Measurements from ENCODE around the gene SDR42E2.
"Not testable (repeated sequence)": the region's sequence is repeated elsewhere in the genome, so short reads cannot be mapped to it uniquely, and the experiment has no call there.

SDR42E2 gene

DNA sequence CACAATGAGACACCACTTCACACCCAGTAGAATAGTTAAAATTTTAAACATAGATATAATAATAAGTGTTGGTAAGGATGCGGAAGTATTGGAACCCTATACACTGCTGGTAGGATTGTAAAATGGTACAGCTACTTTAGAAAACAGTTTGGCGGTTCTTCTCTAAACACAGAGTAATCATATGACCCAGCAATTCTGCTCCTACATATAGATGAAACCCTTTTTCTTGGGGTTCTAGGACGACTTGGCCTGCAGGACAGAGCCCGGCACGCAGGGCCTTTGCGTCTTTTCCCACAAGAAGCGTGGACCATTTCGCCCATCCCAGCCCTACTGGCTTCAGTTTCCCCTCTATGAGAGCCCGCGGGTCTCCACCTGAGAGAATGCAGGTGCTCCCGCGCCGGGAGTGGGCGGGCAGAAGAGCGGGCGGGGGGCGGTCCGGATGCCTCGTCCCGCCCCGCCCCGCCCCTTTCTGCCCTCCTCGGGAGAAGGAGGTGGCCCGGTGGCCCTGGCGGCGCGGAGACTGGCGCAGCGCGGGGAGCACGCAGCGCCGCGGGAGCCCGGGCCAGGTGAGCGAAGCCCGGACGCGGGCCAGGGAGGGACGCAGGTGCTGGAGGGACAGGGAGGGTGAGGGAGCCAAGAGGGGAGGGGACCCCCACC lies at the start of gene SDR42E2:
TSS of gene SDR42E2 (plus strand) at position 508 of the 657 bp plus-strand sequence. CDS start 3,077 bp downstream, outside the sequence.
- peak in 2 of 3 experiments; percentile 2 to 35 for DNase-seq (ENCODE audit: low read depth in 3 of 3)

DNA sequence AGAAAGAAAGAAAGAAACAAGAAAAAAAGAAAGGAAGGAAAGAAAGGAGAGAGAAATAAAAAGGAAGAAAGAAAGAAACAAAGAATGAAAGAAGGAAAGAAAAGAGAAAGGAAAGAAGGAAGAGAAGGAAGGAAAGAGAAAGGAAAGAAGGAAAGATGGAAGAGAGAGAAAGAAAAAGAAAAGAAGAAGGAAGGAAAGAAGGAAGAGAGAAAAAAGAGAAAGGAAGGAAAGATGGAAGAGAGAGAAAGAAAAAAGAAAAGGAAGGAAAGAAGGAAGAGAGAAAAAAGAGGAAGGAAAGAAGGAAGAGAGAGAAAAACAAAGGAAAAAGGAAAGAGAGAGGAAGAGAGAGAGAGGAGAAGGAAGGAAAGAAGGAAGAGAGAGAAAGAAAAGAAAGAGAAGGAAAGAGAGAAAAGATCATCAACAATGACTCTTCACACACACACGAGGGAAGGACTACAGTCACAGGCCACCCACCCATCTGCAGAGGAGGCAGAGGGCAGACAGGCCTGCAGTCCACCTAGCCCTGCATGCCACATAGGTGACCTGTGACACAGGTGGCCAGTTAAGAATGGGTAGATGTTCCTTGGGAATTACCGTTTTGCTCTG lies 46.1 kb upstream of the SDR42E2 start:
- DNase-seq (ENCODE audit: low read depth in 3 of 3) = no peak

DNA sequence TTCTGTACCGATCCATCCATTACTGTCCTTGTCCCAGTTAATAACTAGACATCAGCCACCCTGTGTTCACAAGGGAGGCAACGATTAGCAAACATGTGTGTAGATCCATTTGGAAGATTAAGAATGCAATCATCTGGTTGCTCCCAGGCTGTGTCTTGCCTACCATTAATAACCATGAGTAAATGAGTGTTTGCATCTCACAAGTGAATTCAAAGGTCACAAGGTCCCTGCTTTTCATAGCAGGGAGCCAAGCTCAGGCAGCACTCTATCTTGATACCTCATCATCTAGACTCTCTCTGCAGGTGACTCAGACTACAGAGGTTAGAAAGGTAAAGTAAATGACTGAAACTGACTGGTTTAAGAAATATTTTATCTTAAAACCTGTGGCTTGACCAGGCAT lies 44.7 kb upstream of the SDR42E2 start:
- DNase-seq (ENCODE audit: low read depth in 3 of 3) = no peak

DNA sequence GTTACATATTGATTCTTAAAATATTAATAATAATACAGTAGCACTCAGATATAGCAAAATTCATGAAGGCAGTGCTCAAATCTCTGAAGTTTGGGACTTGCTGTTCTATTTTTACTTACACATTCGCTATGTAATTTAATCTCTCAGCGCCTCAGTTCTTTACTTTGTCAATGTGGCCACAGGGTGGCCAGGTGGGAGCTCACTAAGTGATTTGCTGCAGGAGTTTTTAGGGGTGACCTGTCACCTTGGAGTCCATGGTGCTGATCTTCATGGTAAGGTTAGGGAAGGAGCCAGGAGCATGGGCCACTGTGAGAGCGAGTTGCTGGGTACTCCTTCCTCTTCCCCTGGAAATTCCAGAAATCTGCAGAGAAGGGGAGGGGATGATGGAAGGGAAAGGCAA lies 41.9 kb upstream of the SDR42E2 start:
- DNase-seq (ENCODE audit: low read depth in 3 of 3) = no peak

DNA sequence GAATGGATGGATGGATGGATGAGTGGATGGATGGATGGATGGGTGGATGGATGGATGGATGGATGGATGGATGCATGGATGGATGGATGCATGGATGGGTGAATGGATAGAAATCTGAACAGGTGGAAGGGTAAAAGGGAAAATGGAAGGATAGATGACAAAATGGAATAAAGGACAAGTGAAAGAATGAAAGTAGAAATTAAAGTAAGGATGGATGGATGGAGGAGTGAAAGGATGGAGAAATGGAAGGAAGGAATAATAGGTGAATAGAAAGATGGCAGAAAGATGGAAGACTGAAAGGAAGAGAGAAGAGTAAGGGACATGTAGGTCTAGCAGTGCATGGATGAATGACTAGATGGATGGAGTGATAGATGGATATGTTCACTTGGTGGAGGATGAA lies 40.1 kb upstream of the SDR42E2 start:
- no peak for DNase-seq (ENCODE audit: low read depth in 3 of 3)

DNA sequence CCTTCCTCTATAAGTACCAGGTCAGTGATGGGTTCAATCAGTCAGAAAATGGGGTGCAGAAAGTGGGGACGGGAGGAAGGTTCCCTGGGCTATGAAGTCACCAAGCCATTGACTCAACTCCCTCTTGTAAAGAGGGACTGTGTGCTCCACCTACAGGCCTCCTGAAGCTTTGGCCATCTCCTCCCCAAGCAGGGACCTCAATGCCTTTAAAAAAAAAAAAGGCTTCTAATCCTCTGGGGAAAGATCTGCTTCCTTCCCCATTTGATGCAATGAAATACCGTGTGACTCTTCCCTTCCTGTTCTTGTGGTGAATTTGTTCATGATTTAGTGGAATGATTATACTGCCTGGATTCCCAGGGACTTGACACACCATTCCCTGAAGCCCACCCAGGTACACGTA lies 39.2 kb upstream of the SDR42E2 start:
- DNase-seq (ENCODE audit: low read depth in 3 of 3) = no peak

DNA sequence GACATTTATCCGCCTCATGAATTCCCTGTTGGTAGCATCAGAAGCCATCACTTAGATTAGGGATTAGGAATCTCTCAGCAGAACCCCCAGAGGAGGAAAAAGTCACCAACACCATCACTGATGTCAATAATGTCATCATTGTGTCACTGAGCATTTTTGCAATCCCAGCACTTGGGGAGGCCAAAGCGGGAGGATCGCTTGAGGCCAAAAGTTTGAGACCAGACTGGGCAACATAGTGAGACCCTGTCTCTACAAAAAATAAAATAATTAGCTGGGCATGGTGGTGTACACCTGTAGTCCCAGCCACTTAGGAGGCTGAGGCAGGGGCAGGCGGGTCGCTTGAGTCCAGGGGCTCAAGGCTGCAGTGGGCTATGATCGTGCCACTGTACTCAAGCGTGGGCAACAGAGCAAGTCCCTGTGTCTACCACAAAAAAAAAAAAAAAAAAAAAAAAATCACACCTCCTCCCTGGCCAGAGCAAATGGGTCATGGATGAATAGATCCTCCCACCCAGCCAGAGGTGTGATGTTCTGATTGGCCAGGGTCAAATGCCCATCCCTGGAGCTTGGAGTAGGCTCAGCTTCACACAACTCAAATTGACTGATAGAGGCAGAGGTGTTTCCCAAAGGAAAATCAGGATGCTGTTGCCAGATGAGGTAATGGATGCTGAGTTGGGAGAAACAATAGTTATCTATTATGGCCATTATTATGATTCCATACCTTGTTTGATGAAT lies 38.4 kb upstream of the SDR42E2 start:
- DNase-seq (ENCODE audit: low read depth in 3 of 3) = no peak

DNA sequence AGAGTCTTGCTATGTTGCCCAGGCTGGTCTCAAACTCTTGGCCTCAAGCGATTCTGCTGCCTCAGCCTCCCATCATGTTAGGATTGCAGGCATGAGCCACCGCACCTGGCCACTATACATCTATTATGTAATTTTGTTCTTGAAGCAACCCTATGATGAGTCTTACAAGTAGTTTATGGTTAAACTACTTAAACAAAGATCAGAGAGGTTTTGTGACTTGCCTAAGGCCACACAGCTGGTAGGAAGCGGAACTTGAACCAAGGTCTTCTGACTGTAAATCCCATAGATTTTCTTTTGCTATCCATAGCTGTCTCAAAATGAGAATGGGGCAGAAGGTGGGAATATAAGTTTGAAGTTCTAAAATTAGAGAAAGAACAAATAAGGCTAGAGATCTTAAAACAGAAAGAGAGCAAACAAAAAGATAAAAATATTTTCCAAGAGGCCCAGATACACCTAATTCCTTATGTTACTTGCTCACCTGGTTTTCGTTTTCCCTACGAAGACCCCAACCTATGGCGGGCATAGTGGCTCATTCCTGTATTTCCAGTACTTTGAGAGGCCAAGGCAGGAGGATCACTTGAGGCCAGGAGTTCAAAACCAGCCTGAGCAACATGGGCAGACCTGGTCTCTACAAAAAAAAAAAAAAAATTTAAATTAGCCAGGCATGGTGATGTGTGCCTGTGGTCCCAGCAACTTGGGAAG lies 37.6 kb upstream of the SDR42E2 start:
- no peak for DNase-seq (ENCODE audit: low read depth in 3 of 3)

DNA sequence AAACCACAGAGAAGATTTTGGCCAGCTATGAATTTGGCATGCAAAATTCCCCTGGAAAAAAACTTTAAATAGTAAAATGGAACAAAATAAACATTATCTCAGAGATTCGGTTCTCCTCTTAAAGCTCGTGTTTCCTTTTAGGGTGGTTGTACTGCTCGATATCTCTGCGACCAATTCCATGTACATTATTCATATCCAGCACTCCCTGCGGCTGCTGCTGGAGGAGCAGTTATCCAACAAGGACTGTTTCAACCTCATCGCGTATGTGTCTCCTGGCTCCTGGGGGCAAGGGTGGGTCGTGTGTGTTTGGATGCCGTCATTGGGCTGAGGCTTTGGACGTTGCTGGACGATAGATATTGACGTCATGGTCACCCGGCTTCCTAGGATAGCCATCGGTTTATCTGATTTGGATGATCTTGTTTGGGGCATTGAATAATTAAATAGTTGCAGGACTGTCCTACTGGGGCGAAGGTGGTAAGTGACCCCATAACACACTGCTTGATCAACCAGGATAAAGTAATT lies 36.2 kb upstream of the SDR42E2 start:
- no peak for DNase-seq (ENCODE audit: low read depth in 3 of 3)

DNA sequence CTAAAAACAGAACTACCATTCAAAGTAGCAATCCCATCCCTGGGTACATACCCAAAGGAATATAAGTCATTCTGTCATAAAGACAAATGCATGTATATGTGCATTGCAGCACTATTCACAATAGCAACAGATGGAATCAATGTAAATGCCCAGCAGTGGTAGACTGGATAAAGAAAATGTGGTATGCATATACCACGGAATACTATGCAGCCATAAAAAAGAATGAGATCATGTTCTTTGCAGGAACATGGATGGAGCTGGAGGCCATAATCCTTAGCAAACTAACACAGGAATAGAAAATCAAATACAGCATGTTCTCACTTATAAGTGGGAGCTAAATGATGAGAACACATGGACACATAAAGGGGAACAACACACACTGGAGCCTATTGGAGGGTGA lies 33.8 kb upstream of the SDR42E2 start:
- DNase-seq (ENCODE audit: low read depth in 3 of 3) = not testable (repeated sequence)

DNA sequence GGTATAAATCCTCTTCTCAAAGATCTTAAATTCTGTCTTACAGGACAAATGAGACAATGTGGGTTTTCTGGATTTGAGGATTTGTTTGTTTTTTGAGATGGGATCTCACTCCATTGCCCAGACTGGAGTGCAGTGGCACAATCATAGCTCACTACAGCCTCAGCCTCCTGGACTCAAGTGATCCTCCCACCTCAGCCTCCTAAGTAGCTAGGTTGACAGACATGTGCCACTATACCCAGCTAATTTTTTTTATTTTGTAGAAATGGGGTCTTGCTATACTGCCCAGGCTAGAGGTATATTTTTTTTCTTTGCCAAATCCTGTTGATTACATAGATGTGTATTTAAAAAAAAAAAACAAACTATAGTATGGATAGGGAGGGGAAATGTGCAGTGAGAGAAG lies 31.8 kb upstream of the SDR42E2 start:
- DNase-seq (ENCODE audit: low read depth in 3 of 3) = no peak

DNA sequence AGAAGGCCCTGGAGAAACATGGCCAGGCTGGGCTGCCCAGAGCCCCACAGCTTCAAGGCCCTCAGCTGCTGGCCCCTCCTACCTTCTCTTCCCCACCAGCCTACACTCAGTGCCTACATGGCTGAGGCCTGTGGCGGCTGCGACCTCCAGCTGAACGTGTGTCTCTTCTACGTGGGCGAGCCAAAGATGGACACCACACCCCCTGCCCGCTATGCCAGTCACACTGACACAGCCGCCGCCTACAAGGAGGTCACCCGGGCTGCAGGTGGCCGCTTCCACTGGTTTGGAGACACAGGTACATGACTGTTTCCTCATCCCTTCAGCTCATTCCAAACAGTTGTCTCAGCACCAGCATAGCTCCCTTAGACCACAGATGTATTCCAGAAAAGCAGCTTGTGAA lies 29.5 kb upstream of the SDR42E2 start:
- DNase-seq (ENCODE audit: low read depth in 3 of 3) = no peak

DNA sequence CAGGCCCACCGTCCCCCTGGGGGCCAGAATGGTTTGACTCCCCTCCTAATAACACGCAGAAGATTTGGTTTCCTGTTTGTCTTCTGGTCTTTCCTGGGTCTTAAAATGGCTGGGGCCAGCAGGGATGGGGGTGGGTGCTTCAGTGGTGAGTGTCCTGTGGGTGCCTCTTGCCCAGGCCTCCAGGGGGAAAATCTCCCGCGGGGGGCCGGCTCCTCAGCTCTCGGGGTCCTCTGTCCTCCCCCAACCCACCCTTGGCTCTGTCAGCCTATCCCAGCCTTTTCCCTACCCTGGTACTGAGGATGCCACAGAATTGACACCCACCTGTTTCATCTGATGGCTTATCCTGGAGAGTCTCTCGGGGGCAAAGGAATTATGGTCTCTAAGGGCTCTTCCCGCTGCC lies 23.8 kb upstream of the SDR42E2 start:
- no peak for DNase-seq (ENCODE audit: low read depth in 3 of 3)

DNA sequence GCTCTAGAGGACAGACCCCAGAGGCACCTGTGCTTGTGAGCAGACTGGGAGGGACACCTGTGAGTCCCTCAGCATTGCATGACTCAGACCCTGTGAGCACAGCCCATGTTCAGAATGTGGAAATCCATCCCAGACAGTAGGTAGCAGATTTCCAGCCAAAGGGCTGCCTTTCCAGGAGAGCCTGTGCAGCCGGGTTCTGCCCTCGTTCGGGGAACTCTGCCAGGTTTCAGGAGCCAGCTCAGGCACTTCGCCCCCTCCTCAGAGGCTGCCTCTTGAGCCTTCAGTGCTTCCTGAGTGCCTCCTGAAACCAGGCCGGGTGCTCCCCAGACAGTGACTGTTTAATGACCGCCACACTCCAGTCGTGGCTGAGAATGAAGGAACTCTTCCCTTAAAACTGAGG lies 23.3 kb upstream of the SDR42E2 start:
- DNase-seq (ENCODE audit: low read depth in 3 of 3) = no peak

DNA sequence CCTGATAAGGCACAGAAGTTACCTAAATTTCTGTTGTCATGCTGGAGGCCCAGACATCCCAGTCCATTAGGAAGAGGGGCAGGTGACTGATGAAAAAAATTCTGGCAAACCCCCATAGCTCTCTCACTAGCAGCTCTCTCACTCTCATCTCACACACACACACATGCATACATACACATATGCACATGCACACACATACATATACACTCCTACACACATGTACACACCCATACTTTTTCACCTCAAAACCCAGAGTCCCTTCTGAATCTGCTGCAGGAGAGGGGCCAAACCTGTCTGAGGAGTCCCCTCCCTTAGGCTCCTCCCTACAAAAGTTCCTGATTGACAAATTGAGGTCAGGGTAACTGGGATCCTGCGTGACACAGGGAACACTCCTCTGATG lies 22.6 kb upstream of the SDR42E2 start:
- no peak for DNase-seq (ENCODE audit: low read depth in 3 of 3)

DNA sequence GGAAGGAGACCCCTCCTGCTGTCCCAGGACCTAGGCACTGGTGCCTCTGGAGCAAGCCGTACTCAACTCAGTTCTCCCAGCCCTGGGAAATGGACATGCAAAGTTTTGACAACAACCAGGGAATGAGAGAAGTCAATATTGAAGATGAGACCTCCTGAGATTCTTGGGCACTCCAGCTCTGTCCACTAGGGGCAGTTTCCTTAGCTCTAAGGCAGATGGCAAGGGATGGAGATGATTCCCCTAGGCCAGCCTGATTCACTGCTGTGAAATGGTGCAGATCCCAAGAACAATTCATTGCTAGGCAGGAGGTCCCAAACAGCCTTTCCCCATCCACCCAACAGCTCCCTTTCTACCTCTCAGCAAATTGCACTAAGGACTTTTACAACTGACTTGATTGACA lies 20.5 kb upstream of the SDR42E2 start:
- DNase-seq (ENCODE audit: low read depth in 3 of 3) = no peak

DNA sequence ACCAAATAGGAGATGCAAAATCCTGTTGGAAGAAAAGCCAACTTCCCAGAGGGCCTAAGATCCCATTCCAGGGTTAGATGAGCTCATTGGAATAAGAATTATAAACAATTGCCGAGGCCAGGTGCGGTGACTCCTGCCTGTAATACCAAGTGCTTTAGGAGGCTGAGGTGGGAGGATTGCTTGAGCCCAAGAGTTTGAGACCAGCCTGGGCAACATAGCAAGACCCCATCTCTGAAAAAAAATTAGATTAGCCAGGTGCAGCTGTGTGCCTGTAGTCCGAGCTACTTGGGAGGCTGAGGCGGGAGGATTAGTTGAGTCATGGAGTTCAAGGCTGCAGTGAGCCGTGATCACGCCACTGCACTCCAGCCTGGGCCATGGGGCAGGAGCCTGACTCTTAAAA lies 17.8 kb upstream of the SDR42E2 start:
- DNase-seq (ENCODE audit: low read depth in 3 of 3) = no peak

DNA sequence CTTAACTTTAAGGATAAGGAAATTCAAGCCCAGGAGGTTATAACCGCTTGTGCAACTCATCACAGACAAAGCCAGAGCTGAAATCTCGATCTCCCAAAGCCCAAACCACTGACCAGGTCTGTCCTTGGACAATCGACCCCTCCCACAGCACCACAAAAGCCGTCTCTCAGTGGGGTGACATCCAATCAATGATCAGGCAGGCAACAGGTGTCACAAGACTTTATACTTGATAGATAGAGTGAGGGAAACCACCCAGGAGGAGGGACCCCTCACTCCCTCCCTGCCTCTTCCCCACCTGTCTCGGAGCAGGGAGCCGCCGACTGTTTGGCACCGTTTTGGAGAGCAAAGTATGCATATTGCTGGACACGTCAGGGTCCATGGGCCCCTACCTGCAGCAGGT lies 14.5 kb upstream of the SDR42E2 start:
- no peak for DNase-seq (ENCODE audit: low read depth in 3 of 3)

DNA sequence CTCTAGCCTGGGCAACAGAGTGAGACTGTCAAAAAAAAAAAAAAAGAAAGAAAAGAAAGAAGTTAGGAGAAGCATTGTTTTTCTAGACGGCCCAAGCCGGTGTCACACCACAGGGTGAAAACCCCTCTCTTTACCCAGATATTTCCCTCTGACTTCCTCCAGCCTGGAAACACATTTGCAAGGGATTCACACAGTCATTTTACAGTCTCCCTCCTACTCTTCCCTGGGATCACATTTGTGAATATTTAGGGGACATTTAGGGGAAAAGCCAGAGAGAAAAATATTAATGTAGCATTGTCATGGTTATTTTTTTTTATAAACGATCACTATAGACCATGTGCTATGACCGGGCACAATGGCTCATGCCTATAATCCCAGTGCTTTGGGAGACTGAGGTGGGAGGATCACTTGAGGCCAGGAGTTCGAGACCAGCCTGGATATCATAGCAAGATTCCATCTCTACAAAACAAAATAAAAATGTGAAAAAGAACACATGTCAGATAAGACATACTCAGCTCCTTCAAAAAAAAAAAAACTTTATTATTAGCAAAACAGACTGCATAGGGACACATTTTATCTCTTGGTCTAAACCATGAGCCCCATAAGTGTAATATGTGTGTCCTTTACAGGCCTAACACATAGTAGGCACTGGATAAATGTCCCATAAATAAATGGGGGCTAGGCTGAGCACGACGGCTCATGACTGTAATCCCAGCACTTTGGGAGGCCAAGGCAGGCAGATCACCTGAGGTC lies 10.9 kb upstream of the SDR42E2 start:
- DNase-seq (ENCODE audit: low read depth in 3 of 3) = no peak

DNA sequence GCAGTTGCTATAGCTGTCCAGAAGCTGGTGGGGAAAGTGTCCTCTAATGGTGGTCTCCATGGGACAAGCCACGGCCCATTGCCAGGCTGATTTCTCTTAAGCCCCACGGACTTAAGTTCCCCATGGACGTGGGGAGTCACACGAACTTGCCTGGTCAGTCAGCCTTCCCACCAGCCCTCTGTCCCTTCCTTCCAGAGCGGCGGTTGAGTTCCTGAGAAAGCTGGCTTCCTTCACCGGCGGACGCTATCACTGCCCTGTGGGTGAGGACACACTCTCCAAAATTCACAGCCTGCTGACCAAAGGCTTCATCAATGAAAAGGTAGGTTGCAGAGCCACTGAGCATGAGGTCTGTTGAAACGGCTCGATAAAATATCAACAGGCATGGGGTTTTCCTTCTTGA lies 10.0 kb upstream of the SDR42E2 start:
- DNase-seq (ENCODE audit: low read depth in 3 of 3) = no peak

DNA sequence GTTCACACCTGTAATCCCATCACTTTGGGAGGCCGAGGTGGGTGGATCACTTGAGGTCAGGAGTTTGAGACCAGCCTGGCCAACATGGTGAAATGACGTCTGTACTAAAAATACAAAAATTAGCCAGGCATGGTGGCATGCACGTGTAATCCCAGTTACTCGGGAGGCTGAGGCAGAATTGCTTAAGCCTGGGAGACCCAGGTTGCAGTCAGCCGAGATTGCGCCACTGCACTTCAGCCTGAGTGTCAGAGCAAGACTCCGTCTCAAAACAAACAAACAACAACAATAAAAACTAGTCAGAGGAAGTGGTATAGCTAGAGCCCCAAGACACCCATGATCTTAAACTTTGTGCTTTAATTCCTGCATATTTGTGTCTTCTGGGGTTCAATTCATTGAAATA lies 9.2 kb upstream of the SDR42E2 start:
- DNase-seq (ENCODE audit: low read depth in 3 of 3) = not testable (repeated sequence)

DNA sequence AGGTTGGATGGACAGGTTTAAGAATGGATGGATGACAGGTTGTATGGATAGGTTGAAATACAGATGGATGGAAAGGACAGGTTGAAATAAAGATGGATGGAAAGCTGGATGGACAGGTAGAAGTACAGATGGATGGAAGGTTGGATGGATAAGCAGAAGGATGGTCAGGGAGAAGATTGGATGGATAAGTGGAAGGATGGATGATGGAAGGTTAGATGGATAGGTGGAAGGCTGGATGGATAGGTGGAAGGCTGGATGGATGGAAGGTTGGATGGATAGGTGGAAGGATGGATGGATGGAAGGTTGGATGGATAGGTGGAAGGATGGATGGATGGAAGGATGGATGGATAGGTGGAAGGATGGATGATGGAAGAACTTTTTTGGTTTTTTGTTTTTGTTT lies 905 bp upstream of the SDR42E2 start:
- DNase-seq (ENCODE audit: low read depth in 3 of 3) = no peak

Data from stimulated activated CD4-positive, alpha-beta T cell treated with anti-CD3 and anti-CD28 coated beads, TNF-alpha, amount 100 ng/mL, for 24 hours (primary cell).